CD4-positive, alpha-beta T cell treated with Interferon alpha-2 for 1 hour (primary cell): ENCODE measurements around the gene MLF2.
"Not testable (repeated sequence)": the region's sequence is repeated elsewhere in the genome, so short reads cannot be mapped to it uniquely, and the experiment has no call there.

Experiments used
- DNase-seq, 2 donors: peaks; one replicate each; pipeline ENCODE4 v3.0.0-alpha.2; 2020 to 2022

The MLF2 gene

GRCh38 chr12:6764011-6764828, 11.3 kb upstream of the MLF2 start:
- peak; percentile 77 to 83 for DNase-seq

- no peak for DNase-seq
Observed at GRCh38 chr12:6763380-6763779, 10.4 kb upstream of the MLF2 start.

- DNase-seq: no peak
Observed at GRCh38 chr12:6759741-6760140, 6.8 kb upstream of the MLF2 start.

- no peak for DNase-seq
Observed at GRCh38 chr12:6758506-6759095, 5.7 kb upstream of the MLF2 start.

GRCh38 chr12:6757028-6757690, 4.2 kb upstream of the MLF2 start:
- DNase-seq: no peak

GRCh38 chr12:6754411-6754810, 1.5 kb upstream of the MLF2 start:
- no peak for DNase-seq

- DNase-seq: no peak
Observed at GRCh38 chr12:6753772-6754356, 923 bp upstream of the MLF2 start.

- DNase-seq: peak in 1 of 2 donors; percentile 24
Observed at GRCh38 chr12:6752167-6752920, 597 bp downstream of the MLF2 start.

- no peak for DNase-seq
Observed at GRCh38 chr12:6751767-6752166, 1.2 kb downstream of the MLF2 start.

- DNase-seq: no peak
Observed at GRCh38 chr12:6750506-6750905, 2.4 kb downstream of the MLF2 start.

GRCh38 chr12:6748761-6749160, 4.2 kb downstream of the MLF2 start:
- no peak for DNase-seq

- DNase-seq: no peak
Observed at GRCh38 chr12:6747216-6747615, 5.7 kb downstream of the MLF2 start.

GRCh38 chr12:6745741-6746525, 7.0 kb downstream of the MLF2 start:
- peak; percentile 27 to 62 for DNase-seq

GRCh38 chr12:6743300-6743699, 9.6 kb downstream of the MLF2 start:
- DNase-seq: not testable (repeated sequence)

- no peak for DNase-seq
Observed at GRCh38 chr12:6742834-6743233, 10.1 kb downstream of the MLF2 start.

- DNase-seq: not testable (repeated sequence)
Observed at GRCh38 chr12:6742080-6742479, 10.9 kb downstream of the MLF2 start.

GRCh38 chr12:6736754-6737153, 16.2 kb downstream of the MLF2 start:
- no peak for DNase-seq

GRCh38 chr12:6735448-6736191, 17.3 kb downstream of the MLF2 start:
- DNase-seq: peak; percentile 52 to 54

GRCh38 chr12:6734506-6735387, 18.2 kb downstream of the MLF2 start:
- no peak for DNase-seq

GRCh38 chr12:6730169-6730568, 22.8 kb downstream of the MLF2 start:
- no peak for DNase-seq
